GOT3 (cell line): ENCODE results near the gene NDUFB10.
"Not testable (repeated sequence)": the region's sequence is repeated elsewhere in the genome, so short reads cannot be mapped to it uniquely, and the experiment has no call there.

Experiments
- DNase-seq: peaks from one replicate; lab custom pipeline; 2025; ENCODE audit warnings: mixed read lengths; lab: John Stamatoyannopoulos, UW

NDUFB10 gene

GRCh38 chr16:1924095-1924494, 35.2 kb upstream of the NDUFB10 start:
- DNase-seq: no peak

GRCh38 chr16:1926271-1926670, 33.1 kb upstream of the NDUFB10 start:
- no peak for DNase-seq

- DNase-seq: no peak
Observed at GRCh38 chr16:1929105-1929504, 30.2 kb upstream of the NDUFB10 start.

- peak; percentile 74 for DNase-seq
Observed at GRCh38 chr16:1929578-1930337, 29.6 kb upstream of the NDUFB10 start.

- DNase-seq: no peak
Observed at GRCh38 chr16:1930338-1930720, 29.0 kb upstream of the NDUFB10 start.

GRCh38 chr16:1932050-1933028, 27.0 kb upstream of the NDUFB10 start:
- DNase-seq: no peak

GRCh38 chr16:1933097-1933661, 26.2 kb upstream of the NDUFB10 start:
- DNase-seq: no peak

- DNase-seq: no peak
Observed at GRCh38 chr16:1936945-1937479, 22.3 kb upstream of the NDUFB10 start.

GRCh38 chr16:1938316-1938715, 21.0 kb upstream of the NDUFB10 start:
- DNase-seq: no peak

- DNase-seq: no peak
Observed at GRCh38 chr16:1938910-1939309, 20.4 kb upstream of the NDUFB10 start.

GRCh38 chr16:1939833-1940232, 19.5 kb upstream of the NDUFB10 start:
- not testable (repeated sequence) for DNase-seq

- DNase-seq: no peak
Observed at GRCh38 chr16:1940273-1941161, 18.8 kb upstream of the NDUFB10 start.

- DNase-seq: no peak
Observed at GRCh38 chr16:1941162-1942046, 17.9 kb upstream of the NDUFB10 start.

- DNase-seq: no peak
Observed at GRCh38 chr16:1942047-1942809, 17.1 kb upstream of the NDUFB10 start.

GRCh38 chr16:1942810-1943726, 16.3 kb upstream of the NDUFB10 start, which contains the start of gene MSRB1:
Gene MSRB1 (minus strand): TSS chr16:1943199. CDS start chr16:1943156, 43 bp downstream.
- DNase-seq: peak; percentile 92

GRCh38 chr16:1944612-1945199, 14.6 kb upstream of the NDUFB10 start:
- DNase-seq: no peak

GRCh38 chr16:1945559-1946391, 13.6 kb upstream of the NDUFB10 start:
- DNase-seq: no peak
